GF-D8 (cell line): ENCODE measurements around the gene IL1RL2.

ENCODE experiments used
- DNase-seq: peaks from one replicate; lab custom pipeline; 2025; lab: John Stamatoyannopoulos, UW

Gene IL1RL2

DNA sequence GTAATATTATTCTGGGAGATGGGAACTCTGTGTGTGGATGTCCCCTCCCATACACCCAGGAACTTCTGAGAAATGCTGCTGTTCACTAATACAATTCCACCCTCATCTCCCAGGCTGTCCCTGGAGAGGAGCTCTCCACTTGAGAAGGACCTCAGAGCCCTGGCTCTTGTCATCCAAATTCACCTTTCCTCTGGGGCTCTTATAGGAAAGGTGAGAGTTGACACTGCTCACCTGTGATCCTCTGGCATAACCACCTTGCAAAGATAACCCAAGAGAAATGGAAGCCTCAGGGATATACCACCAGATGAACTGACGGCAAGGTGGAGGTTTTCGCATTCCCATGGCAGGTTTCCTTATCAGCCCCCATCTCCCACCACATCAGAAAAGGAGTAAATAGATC lies 52.0 kb downstream of the IL1RL2 start:
- no peak for DNase-seq

DNA sequence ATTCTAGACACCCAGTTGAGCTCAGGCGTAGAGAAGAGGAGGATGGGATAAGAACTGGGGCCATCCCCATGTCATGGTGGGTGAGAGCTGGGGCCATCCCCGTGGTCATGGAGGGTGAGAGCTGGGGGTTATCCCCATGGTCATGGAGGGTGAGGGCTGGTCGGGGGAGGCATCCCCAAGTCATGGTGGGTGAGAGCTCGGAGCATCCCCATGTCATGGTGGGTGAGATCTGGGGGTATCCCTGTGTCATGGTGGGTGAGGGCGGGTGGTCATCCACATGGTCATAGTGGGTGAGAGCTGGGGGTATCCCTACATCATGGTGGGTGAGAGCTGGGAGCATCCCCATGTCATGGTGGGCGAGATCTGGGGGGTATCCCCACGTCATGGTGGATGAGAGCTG lies 52.5 kb downstream of the IL1RL2 start:
- DNase-seq = no peak

DNA sequence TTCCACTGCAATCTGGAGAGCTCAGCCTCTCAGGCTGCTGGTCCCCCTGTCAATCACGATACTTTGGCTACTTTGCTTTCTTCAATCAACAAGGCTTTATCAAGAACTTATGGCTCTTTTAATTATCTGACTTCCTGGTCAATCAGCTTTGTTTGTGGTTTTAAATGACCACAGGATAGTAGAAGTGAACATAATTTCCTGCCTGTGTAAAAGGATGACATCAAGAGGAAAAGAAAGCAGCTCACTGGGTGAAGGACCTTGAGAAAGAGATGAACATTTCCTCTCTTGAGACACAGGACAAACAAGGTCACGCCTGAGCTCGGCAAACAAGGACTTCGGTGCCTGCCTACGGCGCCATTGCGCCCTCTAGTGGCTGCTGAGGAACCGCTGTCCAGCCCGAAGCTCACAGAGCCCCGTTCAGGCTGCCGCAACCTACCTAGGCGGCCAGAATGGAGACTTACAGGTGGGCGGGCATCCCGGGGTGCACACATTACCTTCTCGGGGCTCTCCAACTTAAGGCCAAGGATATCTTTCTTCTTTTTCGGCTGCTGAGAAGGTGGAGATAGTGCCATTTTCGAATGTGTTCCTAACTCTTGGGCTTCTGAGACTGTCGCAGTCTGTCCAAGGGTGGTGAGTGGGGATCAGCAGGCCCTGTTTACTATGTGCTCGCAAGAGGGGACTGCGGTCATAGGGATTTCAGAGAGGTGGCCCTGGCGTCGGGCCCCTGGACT lies 54.0 kb downstream of the IL1RL2 start:
- DNase-seq = peak; percentile 86

DNA sequence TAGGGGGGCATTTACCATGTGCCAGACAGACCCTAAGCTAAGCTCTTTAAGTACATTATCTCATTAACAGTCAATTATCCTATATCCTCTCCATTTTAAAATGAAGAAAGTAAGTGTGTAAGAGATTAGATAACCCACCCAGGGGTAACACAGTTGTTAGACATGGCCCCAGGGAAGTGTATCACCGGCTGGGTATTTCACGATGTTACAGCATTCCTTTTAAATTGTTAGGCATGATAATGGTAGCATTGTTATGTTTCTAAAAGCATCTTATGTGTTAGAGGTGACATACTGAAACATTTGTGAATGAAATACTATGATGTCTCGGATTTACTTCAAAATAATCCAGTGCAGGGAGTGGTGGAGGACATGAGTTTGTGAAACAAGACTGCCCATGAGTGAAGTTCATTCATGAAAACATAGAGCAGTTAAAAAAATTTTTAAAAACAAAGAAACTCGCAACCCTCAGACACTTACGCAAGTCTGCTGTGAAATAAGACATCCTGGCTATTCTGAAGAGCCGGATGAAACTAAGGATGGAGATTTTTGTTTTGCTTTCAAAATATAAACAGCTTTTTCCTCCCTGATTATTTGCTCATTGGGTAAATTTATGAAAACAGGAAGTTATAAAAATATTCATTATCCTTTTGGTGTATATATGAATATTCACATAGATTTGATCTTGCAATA lies 54.9 kb downstream of the IL1RL2 start:
- DNase-seq = no peak

DNA sequence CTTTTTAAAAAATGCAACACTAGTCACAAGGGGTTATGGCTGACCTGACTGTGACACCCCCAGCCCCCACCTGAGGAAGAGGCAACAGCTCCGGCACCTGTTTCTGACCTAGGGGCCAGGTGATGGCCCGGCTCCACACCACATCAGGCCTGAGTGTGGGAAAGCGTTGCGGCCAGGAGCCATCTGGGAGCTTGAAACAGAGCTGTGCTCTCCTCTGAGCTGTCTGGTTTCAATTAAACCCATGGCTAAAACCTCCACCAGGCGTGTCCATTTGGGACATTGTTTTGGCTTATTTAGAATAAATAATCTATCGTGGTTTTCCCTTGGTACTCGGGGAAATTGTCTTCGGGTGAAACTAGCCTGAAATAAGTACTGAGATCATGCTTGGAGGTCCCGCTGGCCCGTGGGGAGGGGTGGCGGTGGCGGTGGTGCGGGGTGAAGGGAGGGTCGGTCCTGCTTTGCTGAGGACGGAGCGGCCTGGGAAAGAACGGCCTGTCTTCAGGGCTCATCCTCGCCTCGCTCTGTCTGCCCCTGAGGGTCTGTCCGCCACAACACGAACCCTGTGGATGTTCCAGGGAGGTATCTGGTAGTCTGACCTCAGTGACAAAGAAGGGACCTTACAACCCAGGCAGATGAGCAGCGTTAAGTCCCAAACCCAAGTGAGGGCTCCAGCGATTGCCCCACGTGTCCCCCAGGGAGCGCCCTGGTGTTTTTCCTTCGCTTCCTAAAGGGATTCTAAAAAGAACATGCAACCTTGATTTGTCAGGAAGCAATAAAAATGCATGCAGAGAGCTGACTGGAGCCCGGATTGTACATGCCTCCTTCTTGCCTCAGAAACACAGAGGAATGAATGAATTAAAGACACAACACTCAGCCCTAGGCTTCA lies 58.7 kb downstream of the IL1RL2 start:
- DNase-seq = no peak

DNA sequence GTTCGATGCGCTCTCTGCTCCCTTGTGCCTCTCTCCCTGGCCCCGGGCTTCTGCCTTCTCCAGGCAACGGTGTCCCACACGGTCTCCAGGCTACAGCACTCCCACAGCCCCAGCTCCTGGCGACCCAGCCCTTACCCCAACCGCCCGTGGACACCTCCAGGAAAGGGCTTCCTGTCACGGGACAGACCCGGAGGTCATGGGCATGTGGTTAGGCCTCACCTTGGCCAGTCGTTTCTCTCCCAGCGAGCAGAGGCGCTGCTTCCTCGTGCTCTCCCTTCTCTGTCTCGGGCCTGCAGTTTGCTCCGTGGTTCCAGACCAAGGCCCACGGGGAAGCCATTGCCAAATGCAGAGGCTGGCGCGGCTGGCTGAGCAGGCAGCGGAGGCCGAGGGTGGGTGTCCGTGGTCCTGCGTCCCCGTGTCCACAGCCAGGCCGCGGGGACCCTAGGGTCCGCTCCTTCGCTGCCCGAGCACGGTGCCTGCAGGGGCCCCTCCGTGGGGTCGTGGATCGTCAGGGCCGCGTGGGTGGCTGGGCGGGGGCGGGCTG lies 63.5 kb downstream of the IL1RL2 start:
- DNase-seq = no peak

DNA sequence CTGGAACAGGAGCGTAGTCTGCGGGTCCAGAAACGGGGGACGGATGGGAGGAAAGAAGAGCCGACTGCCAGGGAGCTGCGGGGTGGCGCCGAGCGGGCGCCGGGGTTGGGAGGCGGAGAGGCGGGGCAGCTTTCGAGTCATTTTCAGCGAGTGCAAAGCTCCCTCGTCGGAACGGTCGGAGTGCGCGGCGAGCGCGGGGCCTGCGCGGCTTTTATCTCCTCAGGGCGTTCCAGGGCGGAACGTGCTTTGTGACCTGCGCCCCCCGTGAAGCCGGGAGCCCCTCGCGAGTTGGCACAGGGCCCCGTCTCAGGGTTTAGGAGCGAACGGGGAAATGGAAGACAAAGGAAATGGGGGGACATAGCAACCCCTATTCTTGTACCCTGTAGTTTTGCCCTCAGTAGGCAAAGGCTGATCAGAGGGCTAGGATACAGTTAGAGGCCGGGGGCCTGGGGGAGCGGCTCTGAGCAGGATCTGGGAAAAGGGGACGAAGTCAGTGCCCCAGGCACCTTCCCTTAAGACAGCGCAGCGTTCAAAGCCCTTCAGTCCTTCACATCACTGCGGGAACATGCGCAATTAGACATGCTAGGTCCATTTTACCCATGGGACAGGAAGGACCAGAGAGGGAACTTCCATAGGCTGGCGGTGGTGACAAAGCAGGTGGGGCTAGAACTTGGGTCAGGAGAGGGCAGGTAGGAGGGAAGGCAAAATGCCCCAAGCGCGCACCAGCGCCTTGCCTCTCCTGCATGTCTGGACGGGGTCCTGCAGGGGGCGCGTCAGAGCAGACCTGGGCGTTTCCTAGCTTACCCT lies 64.4 kb downstream of the IL1RL2 start:
- DNase-seq = no peak

DNA sequence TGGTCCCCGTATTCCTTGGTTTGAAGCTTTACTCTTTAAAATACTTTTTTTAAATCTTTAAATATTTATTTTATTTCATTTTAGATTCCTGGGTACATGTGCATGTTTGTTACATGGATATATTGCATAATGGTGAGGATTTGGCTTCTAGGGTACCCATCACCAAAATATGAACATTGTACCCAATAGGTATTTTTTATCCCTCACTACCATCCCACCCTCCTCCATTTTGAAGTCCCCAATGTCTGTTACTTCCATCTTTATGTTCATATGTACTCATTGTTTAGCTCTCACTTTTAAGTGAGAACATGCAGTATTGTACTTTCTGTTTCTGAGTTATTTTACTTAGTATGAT lies 65.0 kb downstream of the IL1RL2 start:
- no peak for DNase-seq

DNA sequence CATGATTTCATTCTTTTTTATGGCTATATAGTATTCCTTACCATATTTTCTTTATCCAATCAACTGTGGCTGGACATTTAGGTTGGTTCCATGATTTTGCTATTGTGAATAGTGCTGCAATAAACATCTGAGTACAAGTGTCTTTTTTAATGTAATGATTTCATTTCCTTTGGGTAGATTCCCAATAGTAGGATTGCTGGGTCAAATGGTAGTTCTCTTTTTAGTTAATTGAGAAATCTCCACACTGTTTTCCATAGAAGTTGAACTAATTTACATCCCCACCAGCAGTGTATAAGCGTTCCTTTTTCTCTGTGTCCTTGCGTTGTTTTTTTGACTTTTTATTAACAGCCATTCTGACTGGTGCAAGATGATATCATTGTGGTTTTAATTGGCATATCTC lies 65.4 kb downstream of the IL1RL2 start:
- DNase-seq = no peak

DNA sequence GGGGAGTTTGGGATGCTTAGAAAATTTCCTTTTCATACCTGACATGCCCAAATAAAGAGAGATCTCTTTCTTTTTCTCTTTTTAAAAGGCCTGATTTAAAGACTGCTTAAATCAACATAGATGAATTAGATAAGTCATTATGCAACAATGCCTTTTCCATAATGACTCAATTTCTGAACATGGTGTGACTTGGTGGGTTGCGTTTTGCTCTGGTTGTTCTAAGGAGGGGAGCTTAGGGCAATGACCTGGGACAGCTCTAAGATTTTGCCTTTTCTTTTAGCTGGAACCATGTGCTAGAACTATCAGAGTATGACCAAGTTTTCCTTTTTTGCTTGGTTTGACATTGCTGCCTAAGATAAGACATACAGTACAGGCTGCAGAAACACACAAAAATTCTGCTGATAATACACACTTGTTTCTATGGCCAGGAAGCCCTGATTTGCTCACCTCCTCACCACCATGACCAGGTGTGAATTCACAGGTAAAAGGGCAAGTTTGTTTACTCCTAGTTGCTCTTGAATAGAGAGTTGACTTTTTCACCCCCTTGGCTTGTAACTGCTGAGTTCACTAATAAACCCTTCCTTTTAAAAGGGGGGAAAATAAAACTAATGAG lies 66.4 kb downstream of the IL1RL2 start:
- DNase-seq = no peak

DNA sequence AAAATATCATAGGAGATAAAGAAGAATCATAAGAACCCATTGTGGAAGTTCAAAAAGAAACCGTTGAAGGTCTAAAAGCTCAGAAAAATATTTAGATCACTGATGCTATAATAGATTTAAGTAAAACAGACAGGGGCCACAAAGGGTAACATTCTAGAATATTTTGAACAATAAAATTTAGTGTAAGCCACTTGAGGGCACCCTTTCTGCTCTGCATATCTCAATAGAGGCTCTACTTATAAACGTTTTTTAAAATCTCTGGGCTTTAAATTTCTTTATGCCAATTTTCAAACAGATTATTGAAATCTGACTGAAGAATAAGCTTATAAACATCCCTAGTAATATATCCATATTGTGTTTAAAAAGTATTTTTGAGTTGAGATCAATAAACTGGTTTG lies 66.9 kb downstream of the IL1RL2 start:
- no peak for DNase-seq

DNA sequence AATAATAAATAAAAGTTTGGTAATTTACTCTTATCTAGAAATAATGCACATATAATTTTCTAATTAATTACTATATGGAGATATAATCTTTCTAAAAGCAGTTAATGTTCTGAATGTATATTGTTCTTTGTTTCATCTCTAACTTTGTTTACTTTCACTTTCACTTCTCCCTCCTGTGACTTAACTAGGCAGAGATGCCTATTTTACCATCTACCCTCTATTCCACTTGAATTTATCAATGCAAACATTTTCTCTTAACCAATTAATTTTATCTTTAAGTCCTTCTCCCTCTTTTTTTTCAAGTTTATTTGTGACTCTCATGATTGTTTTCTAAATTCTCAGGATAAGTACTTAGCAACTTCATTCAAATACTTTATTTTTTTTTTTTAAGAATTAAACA lies 69.5 kb downstream of the IL1RL2 start:
- no peak for DNase-seq

DNA sequence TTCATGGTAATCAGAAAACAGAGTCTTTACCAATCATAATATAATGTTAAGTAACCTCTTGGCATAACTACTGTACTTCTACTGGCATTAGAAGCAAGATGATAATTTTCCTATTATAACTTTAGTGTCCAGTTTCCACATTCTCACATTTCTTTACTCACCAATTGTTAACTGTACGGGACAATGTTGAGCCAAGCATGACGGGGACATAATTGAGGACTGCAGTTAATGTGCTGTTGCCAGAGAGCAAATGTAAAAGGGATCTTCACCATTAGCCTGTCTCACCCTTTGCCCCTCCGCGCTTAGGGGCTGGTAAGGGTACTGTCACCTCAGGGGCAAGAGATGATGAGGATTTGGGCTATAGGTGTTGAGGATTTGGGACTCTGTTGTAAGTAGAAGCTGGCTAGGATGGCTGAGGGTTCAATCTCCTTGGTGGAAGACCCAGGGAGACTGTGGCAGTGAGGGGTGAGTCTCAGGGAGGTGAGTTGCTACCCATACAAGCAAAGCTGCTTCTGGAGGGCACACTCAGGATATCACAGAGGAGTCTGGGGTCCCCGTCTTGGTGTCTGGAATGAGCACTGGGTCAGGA lies 70.1 kb downstream of the IL1RL2 start:
- no peak for DNase-seq

DNA sequence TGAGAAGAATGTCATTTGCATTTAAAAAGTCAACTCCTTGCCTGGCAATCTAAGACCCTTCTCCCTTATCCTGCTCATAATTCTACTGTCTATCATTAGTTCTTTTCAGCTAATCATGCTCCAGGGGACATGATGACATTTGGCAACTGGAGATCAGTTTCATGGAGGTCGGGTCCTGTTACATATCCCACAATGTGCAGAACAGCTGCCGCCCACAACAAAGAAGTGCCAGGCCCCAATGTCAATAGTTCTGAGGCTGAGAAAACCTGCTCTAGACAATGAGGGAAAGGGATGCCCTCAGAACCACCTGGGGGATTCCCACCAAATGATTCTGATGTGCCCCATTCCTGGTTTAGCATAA lies 71.2 kb downstream of the IL1RL2 start:
- no peak for DNase-seq

DNA sequence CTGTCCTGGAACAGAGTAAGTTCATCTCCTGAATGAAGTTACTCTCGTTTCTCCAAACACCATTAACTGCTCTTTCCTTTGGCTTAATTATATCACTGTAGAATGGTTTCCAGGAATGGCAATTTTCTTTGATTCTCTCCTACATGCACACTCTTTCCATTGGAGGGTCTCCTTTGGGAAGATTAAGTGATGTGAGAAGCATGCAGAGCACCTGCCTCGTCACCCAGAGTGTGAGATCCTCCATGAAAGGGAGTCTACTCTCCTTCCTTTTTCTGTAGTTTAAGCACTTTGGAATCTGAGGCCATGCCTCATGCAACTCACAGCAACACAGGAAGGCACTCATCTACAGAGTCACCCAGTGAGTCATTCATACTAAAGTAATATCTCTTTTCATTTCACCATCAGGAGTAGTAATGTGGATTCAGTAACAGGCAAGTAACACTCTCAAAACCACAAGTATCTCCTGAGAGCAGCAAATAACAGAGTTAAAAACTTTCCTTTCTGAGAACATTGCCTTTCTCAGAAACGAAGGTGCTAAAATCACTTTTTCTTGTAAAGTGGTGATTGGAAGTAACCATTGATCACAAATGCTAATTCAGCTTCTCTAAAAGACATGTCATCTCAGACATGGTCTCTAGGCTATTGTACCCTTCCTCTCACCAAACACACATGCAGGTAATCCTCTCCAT lies 71.7 kb downstream of the IL1RL2 start:
- DNase-seq = no peak

DNA sequence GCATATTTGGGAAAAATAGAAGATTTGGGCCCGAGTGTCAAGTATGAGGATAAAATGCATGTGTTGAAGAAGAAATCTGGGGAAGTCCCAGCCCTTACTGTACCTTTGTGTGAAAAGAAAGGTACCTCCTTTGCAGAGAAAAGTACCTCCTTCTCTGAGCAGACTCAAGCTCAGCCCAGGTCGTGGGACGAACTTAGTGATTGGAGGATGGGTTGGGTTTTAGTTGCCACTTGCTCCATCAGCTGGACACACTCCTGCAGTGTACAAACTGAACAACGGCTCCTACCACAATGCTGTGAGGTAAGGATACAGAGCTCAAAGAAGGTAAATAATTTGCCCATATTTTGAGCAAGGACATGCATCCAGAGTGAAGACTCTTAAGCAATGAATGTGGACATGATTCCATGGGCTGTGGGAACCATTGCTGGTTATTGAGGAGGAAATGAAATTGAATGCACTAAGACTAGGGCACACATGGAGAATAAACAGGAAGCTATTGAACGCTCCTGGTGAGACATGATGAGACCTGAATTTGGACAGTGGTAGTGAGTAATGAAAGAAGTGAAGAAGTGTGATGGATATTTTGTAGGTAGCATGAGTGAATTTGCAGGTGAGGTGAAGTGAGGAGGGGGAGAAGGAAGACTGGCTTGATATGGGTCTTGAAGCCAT lies 74.8 kb downstream of the IL1RL2 start:
- DNase-seq = no peak

DNA sequence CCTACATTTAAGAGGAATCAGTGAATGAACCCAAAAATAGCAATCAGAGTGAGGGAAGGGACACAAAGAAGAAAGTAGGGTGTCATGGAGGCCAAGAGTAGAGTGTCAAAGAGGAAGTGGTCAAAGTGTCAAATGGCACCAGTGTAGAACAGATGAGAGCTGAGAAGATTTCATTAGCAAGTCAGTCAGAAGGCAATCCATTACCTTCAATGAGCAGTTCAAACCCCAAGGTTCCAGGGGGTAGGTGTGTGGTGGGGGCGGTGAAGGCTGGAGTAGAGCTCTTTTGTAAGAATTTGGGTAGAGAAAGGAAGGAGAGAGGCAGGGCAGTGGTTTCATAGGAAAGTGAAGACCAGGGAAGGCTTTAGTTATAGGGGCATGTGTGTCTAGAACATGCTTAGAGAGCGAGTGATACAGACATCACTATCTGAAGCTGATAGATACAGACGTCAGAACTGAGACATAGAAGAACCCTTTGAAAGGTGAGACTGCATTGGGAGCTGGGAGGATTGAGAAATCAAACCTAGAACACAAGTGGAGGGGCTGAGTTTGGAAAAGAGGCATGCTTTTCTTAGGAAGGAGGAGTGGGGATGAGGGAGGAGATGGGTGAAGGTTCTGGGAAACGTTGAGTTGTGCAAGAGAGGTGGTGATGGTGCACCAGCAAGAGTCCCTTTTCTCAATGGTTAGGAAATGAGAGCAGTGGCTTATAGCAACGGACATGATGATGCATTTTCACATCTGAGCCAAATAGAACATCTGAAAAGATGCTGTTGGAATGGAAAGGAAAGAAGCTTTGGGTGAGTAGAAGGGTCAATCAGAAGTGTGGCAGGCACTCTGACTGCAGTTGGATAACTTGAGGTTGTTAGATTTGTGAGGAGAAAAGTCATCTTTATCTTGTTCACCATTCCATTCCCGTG lies 75.7 kb downstream of the IL1RL2 start:
- DNase-seq = no peak

DNA sequence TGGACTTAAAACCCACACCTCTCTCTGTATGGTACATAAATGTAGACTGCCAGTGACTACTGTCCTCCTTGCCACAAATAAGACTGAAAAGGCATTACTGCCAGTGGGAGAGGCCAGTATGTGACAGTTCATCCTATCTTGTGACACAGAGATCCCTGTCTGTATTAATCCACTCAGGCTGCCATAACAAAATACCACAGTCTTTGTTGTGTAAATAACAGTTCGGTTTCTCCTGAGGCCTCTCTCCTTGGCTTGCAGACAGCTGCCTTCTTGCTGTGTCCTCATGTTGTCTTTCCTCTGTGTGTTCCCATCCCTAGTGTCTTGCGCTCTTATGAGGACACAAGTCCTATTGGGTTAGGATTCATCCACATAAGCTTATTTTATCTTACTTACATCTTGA lies 78.1 kb downstream of the IL1RL2 start:
- no peak for DNase-seq

DNA sequence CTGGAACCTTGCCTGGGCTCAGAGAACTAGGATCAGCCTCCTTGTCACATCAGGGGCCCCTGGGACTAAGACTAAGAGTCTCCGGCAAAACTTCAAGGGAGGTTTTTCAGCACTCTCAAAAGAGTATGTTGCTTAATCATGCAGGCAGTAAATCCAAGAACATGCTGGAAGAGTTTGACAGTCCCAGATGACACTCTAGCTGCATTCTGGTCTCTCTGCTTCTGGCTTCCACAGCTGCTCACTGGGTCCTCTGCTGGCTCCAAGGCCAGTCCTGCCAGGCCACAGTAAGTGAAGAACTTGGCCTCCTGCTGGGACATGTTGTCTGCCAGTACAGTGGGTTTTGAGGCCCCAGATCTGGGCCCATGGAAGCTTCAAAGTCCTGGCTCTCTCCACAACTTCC lies 79.4 kb downstream of the IL1RL2 start:
- no peak for DNase-seq
